SK-N-SH treated with all-trans-retinoic acid at 6 μM for 48 hours (cell line): ENCODE data around the gene MAP1B.
A peak's percentile ranks its signal among the peaks of the same experiment; 100 is the strongest.

Experiments used
- ATAC-seq: fragments of 200-7000 bp; cut with Tn5 transposase; 3 replicates; pipeline ENCODE4 v1.9.1; 2020; ENCODE audit warnings: mild to moderate bottlenecking, moderate library complexity
- ARNTL ChIP-seq: fragments of 450-650 bp; formaldehyde crosslinking; IDR thresholded peaks from 2 replicates; pipeline ENCODE4 v1.5.0; 2020; ENCODE audit warnings: low read depth, mild to moderate bottlenecking, moderate library complexity, borderline replicate concordance
- BACH2 ChIP-seq: fragments of 250-450 bp; sonication (Bioruptor Pico); IDR thresholded peaks from 2 replicates; pipeline ENCODE4 v1.9.0; 2021; ENCODE audit warnings: mild to moderate bottlenecking, borderline replicate concordance
- CSDC2 ChIP-seq: fragments of 250-450 bp; sonication (Bioruptor Pico); IDR thresholded peaks from 2 replicates; pipeline ENCODE4 v1.5.0; 2020; ENCODE audit warnings: mild to moderate bottlenecking, moderate library complexity
- CSRNP3 ChIP-seq: fragments of 250-450 bp; sonication (Bioruptor Pico); IDR thresholded peaks from 2 replicates; pipeline ENCODE4 v1.5.1; 2021; ENCODE audit warnings: mild to moderate bottlenecking, moderate library complexity
- GLIS3 ChIP-seq: fragments of 250-450 bp; sonication (Bioruptor Pico); IDR thresholded peaks from 2 replicates; pipeline ENCODE4 v1.5.0; 2020; ENCODE audit warnings: mild to moderate bottlenecking, moderate library complexity
- ISL1 ChIP-seq: fragments of 250-450 bp; sonication (Bioruptor Pico); IDR thresholded peaks from 2 replicates; pipeline ENCODE4 v2.1.2; 2022; ENCODE audit warnings: mild to moderate bottlenecking, moderate library complexity
- RARB ChIP-seq: fragments of 250-450 bp; sonication (Bioruptor Pico); IDR thresholded peaks from 2 replicates; pipeline ENCODE4 v1.8.0; 2021; ENCODE audit warnings: mild to moderate bottlenecking, moderate library complexity
- SNAI2 ChIP-seq: fragments of 250-450 bp; sonication (Bioruptor Pico); IDR thresholded peaks from 2 replicates; pipeline ENCODE4 v1.5.0; 2020; ENCODE audit warnings: mild to moderate bottlenecking, moderate library complexity
- TCF4 ChIP-seq: fragments of 250-450 bp; sonication (Bioruptor Pico); IDR thresholded peaks from 2 replicates; pipeline ENCODE4 v1.8.0; 2021; ENCODE audit warnings: mild to moderate bottlenecking, moderate library complexity, borderline replicate concordance
- TOX ChIP-seq: fragments of 250-450 bp; sonication (Bioruptor Pico); IDR thresholded peaks from 2 replicates; pipeline ENCODE4 v1.8.0; 2021; ENCODE audit warnings: mild to moderate bottlenecking, moderate library complexity, borderline replicate concordance
- ZC3H10 ChIP-seq: fragments of 250-450 bp; sonication (Bioruptor Pico); IDR thresholded peaks from 2 replicates; pipeline ENCODE4 v1.5.1; 2021; ENCODE audit warnings: mild to moderate bottlenecking, moderate library complexity
- ZFP3 ChIP-seq: fragments of 250-450 bp; sonication (Bioruptor Pico); IDR thresholded peaks from 2 replicates; pipeline ENCODE4 v1.5.0; 2020; ENCODE audit warnings: mild to moderate bottlenecking, moderate library complexity
- ZFP30 ChIP-seq: fragments of 450-650 bp; formaldehyde crosslinking; IDR thresholded peaks from 2 replicates; pipeline ENCODE4 v1.5.0; 2022; ENCODE audit warnings: mild to moderate bottlenecking, moderate library complexity
- ZNF565 ChIP-seq: fragments of 450-650 bp; formaldehyde crosslinking; conservative IDR thresholded peaks from 2 replicates; pipeline ENCODE4 v1.5.0; 2020; ENCODE audit warnings: low read depth, mild to moderate bottlenecking, moderate library complexity
- ZNF70 ChIP-seq: fragments of 450-650 bp; formaldehyde crosslinking; IDR thresholded peaks from 2 replicates; pipeline ENCODE4 v1.5.0; 2020; ENCODE audit warnings: mild to moderate bottlenecking, moderate library complexity
- ZNF8 ChIP-seq: fragments of 450-650 bp; formaldehyde crosslinking; IDR thresholded peaks from 2 replicates; pipeline ENCODE4 v1.5.0; 2020; ENCODE audit warnings: mild to moderate bottlenecking, moderate library complexity
- TF ChIP-seq, protein P1 (sequence below): fragments of 250-450 bp; sonication (Bioruptor Pico); IDR thresholded peaks from 2 replicates; pipeline ENCODE4 v1.5.0; 2020; ENCODE audit warnings: mild to moderate bottlenecking, moderate library complexity
- TF ChIP-seq, protein P2 (sequence below): fragments of 250-450 bp; sonication (Bioruptor Pico); IDR thresholded peaks from 2 replicates; pipeline ENCODE4 v1.8.0; 2020; ENCODE audit warnings: mild to moderate bottlenecking, moderate library complexity, borderline replicate concordance

Gene MAP1B

DNA sequence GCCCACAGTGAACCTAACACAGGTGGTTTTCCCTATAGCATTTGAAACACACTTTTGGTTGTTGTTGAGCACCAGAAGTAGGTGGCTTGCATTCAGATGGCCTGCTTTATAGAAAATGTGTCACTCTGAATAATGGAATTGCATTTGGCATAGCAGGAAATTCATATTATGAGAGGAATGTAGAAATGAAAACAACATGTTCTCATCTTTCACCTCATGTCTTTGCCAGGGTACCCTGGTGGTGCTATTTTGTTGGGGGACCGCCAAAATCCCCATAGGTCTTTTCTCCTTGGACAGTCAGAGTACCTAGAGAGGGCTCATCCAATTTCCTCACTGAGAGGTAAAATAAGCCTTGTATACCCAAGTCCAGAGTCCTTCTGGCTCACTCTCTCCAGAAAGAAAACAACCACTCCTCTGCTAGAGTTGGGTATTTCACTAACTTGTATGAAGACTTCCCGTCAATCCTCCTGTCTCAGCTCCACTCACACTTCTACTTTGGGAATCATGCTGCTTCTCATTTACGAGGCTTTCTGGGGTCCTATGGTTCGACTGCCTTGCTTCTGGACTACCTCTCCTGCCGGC is 145.4 kb downstream of the MAP1B start:
- no peak for TF ChIP-seq CSRNP3 (CRISPR knock-in tag)
- TF ChIP-seq ISL1 (CRISPR knock-in tag), result peak; percentile 77
- peak; percentile 71 for ATAC-seq

- ATAC-seq, result no peak
- TF ChIP-seq ZNF8 (CRISPR knock-in tag), result no peak
- TF ChIP-seq ZC3H10 (CRISPR knock-in tag), result no peak
- no peak for TF ChIP-seq RARB (CRISPR knock-in tag)
- no peak for TF ChIP-seq ZNF70 (CRISPR knock-in tag)
- TF ChIP-seq BACH2 (CRISPR knock-in tag), result no peak
- no peak for TF ChIP-seq SNAI2
- TF ChIP-seq ARNTL (CRISPR knock-in tag), result no peak
- no peak for TF ChIP-seq CSRNP3 (CRISPR knock-in tag)
- TF ChIP-seq, protein P1, sequence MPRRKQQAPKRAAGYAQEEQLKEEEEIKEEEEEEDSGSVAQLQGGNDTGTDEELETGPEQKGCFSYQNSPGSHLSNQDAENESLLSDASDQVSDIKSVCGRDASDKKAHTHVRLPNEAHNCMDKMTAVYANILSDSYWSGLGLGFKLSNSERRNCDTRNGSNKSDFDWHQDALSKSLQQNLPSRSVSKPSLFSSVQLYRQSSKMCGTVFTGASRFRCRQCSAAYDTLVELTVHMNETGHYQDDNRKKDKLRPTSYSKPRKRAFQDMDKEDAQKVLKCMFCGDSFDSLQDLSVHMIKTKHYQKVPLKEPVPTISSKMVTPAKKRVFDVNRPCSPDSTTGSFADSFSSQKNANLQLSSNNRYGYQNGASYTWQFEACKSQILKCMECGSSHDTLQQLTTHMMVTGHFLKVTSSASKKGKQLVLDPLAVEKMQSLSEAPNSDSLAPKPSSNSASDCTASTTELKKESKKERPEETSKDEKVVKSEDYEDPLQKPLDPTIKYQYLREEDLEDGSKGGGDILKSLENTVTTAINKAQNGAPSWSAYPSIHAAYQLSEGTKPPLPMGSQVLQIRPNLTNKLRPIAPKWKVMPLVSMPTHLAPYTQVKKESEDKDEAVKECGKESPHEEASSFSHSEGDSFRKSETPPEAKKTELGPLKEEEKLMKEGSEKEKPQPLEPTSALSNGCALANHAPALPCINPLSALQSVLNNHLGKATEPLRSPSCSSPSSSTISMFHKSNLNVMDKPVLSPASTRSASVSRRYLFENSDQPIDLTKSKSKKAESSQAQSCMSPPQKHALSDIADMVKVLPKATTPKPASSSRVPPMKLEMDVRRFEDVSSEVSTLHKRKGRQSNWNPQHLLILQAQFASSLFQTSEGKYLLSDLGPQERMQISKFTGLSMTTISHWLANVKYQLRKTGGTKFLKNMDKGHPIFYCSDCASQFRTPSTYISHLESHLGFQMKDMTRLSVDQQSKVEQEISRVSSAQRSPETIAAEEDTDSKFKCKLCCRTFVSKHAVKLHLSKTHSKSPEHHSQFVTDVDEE (CRISPR knock-in tag), result no peak
- TF ChIP-seq, protein P2, sequence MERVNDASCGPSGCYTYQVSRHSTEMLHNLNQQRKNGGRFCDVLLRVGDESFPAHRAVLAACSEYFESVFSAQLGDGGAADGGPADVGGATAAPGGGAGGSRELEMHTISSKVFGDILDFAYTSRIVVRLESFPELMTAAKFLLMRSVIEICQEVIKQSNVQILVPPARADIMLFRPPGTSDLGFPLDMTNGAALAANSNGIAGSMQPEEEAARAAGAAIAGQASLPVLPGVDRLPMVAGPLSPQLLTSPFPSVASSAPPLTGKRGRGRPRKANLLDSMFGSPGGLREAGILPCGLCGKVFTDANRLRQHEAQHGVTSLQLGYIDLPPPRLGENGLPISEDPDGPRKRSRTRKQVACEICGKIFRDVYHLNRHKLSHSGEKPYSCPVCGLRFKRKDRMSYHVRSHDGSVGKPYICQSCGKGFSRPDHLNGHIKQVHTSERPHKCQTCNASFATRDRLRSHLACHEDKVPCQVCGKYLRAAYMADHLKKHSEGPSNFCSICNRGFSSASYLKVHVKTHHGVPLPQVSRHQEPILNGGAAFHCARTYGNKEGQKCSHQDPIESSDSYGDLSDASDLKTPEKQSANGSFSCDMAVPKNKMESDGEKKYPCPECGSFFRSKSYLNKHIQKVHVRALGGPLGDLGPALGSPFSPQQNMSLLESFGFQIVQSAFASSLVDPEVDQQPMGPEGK (CRISPR knock-in tag), result no peak
- no peak for TF ChIP-seq ZNF565 (CRISPR knock-in tag)
- TF ChIP-seq GLIS3 (CRISPR knock-in tag), result no peak
- TF ChIP-seq ZFP30 (CRISPR knock-in tag), result no peak
- TF ChIP-seq ZFP3, result no peak
- no peak for TF ChIP-seq TOX (CRISPR knock-in tag)
- no peak for TF ChIP-seq TCF4 (CRISPR knock-in tag)
Measured at GRCh38 chr5:72255237-72255636, 148.0 kb downstream of the MAP1B start.

- no peak for ATAC-seq
- TF ChIP-seq GLIS3 (CRISPR knock-in tag) (no peak), ZC3H10 (CRISPR knock-in tag) (no peak), CSDC2 (CRISPR knock-in tag) (no peak), BACH2 (CRISPR knock-in tag) (no peak)
Measured at GRCh38 chr5:72255670-72256069, 148.4 kb downstream of the MAP1B start.

- no peak for ATAC-seq
- TF ChIP-seq ISL1 (CRISPR knock-in tag), result peak; percentile 31
- TF ChIP-seq, protein P1 (CRISPR knock-in tag), result no peak
- no peak for TF ChIP-seq SNAI2
Measured at GRCh38 chr5:72256536-72256935, 149.3 kb downstream of the MAP1B start.
